H1 (cell line): Measurements from ENCODE around the gene TRIOBP. TPM values are rescaled to one million over a fixed set of nuclear protein-coding genes. Genes with fewer than 3 reads are reported as not detected.

ENCODE experiments used
- BACH1 ChIP-seq: IDR thresholded peaks from 2 replicates; pipeline ENCODE4 v1.6.1; 2012; ENCODE audit warnings: low read length, improper control_type of control experiment
- KDM5A ChIP-seq: fragments of 200-600 bp; IDR thresholded peaks from 2 replicates; pipeline ENCODE4 v1.7.1; 2012; ENCODE audit warnings: mild to moderate bottlenecking, low read length, inconsistent platforms, mixed read lengths
- NANOG ChIP-seq: IDR thresholded peaks from 2 replicates; pipeline ENCODE4 v1.6.1; 2011; ENCODE audit warnings: low read length, low read depth, mild to moderate bottlenecking, inconsistent platforms; ENCODE audit not compliant: insufficient read depth, poor library complexity, severe bottlenecking
- POLR2AphosphoS5 ChIP-seq: IDR thresholded peaks from 2 replicates; pipeline ENCODE4 v1.6.1; 2011; ENCODE audit warnings: low read depth, low read length
- POU5F1 ChIP-seq: IDR thresholded peaks from 2 replicates; pipeline ENCODE4 v1.6.1; 2011; ENCODE audit warnings: low read depth, mild to moderate bottlenecking, low read length, moderate library complexity
- SIX5 ChIP-seq: IDR thresholded peaks from 2 replicates; pipeline ENCODE4 v1.6.1; 2011; ENCODE audit warnings: mild to moderate bottlenecking, low read depth, low read length
- TAF1 ChIP-seq: IDR thresholded peaks from 2 replicates; pipeline ENCODE4 v1.6.1; 2011; ENCODE audit warnings: mild to moderate bottlenecking, low read depth, low read length
- polyA plus RNA-seq, 7 experiments: library from polyadenylated mRNA; depleted of rRNA in 3 of 7; stranded (reverse) in 5 of 7; unstranded in 2 of 7; fragments of >200 nt in 5 of 7; fragments of 200-250 nt in 2 of 7; gene quantifications; 1 replicate in 5 of 7; 2 replicates in 1 of 7; 4 replicates in 1 of 7; pipeline versions ENCODE4 v1.2.1 to v1.2.3, GENCODE V29; 2011 to 2013; ENCODE audit warnings: missing spikeins in 2 of 7, mixed read lengths in 2 of 7
- total RNA-seq: library from RNA; stranded (reverse); fragmentation: NEBNext Ultra II Directional; extraction: Animal tissue kit (Norgen Biotek cat#: 25700); gene quantifications from 2 replicates; pipeline ENCODE4 v1.2.1, GENCODE V29; 2021

The TRIOBP gene
- total and polyA plus RNA-seq, 2 of the 8 experiments (the other 6 are each of a cell fraction or from before 2014, with no cell fraction given) = 18.2 to 27.3 TPM

GRCh38 chr22:37739035-37739434, 42.2 kb downstream of the TRIOBP start (continued):
- TF ChIP-seq NANOG (no peak), BACH1 (no peak), SIX5 (no peak), POLR2AphosphoS5 (no peak), POU5F1 (no peak), KDM5A (no peak), TAF1 (no peak)
